Esophagus muscularis mucosa (tissue), 4 donors: ENCODE results near the gene ITPR2. TPM values are rescaled to one million over a fixed set of nuclear protein-coding genes. Genes with fewer than 3 reads are reported as not detected.

Experiments
- DNase-seq: peaks from one replicate; pipeline ENCODE4 v3.0.0-alpha.2; 2017; ENCODE audit errors: extremely low spot score
- H3K27ac ChIP-seq, 4 donors: fragments of 200-600 bp; sonication (generic); replicated peaks in 1 of 4; 1 replicate in 3 of 4; 2 replicates in 1 of 4; pipeline ENCODE4 v1.5.1; 2016 to 2019; ENCODE audit warnings: mild to moderate bottlenecking in 1 of 4
- H3K27me3 ChIP-seq, 4 donors: fragments of 200-600 bp; sonication (generic); one replicate each; pipeline versions ENCODE4 v1.5.1 to v1.6.0; 2016 to 2019
- H3K36me3 ChIP-seq, 4 donors: fragments of 200-600 bp; sonication (generic); one replicate each; pipeline ENCODE4 v1.5.1; 2016 to 2019
- H3K4me1 ChIP-seq, 4 donors: fragments of 200-600 bp; sonication (generic); one replicate each; pipeline ENCODE4 v1.5.1; 2016 to 2019
- H3K4me3 ChIP-seq, 4 donors: fragments of 200-600 bp; sonication (generic); 1 replicate in 2 of 4; 2 replicates in 2 of 4; pipeline ENCODE4 v1.5.1; 2016 to 2019; ENCODE audit warnings: mild to moderate bottlenecking in 4 of 4, moderate library complexity in 1 of 4
- H3K9me3 ChIP-seq, 4 donors: fragments of 200-600 bp; sonication (generic); 1 replicate in 3 of 4; 2 replicates in 1 of 4; pipeline ENCODE4 v1.5.1; 2016 to 2019
- EP300 ChIP-seq: sonication (generic); formaldehyde crosslinking; IDR thresholded peaks from one replicate; pipeline ENCODE4 v1.6.1; 2017; ENCODE audit warnings: antibody characterized with exemption
- POLR2A ChIP-seq: fragments of 450-650 bp; IDR thresholded peaks from one replicate; pipeline ENCODE4 v1.6.1; 2017; ENCODE audit warnings: antibody characterized with exemption, moderate library complexity, mild to moderate bottlenecking, low read depth
- POLR2AphosphoS5 ChIP-seq, 2 donors: sonication (generic); formaldehyde crosslinking; IDR thresholded peaks; one replicate each; pipeline ENCODE4 v1.6.1; 2017; ENCODE audit warnings: antibody characterized with exemption in 2 of 2
- WGBS: methylation state at CpG from one replicate; pipeline ENCODE4 v1.1.5; 2018; 5-methylcytosine and 5-hydroxymethylcytosine counted together
- intact Hi-C: fragments of 100-400 bp; cut with DNase I; formaldehyde crosslinking; loops from one replicate; pipeline ENCODE4 v1.15.1; 2023
- total RNA-seq, 4 donors: library from RNA; depleted of rRNA; stranded (reverse); fragments of >200 nt; gene quantifications; one replicate each; pipeline versions ENCODE4 v1.1.0 to v1.2.1, GENCODE V29; 2016
- TF ChIP-seq, protein P1 (sequence below), 3 experiments: fragments of 200-600 bp in 2 of 3; fragments of 450-650 bp in 1 of 3; sonication (generic) in 2 of 3; IDR thresholded peaks; one replicate each; pipeline ENCODE4 v1.5.1; 2017 to 2019; ENCODE audit warnings: antibody characterized with exemption in 3 of 3, mild to moderate bottlenecking in 2 of 3, moderate library complexity in 1 of 3

ITPR2 gene
- total RNA-seq, 4 donors from 2014 or later = 23.7 to 26.6 (median 25.4) TPM

DNA sequence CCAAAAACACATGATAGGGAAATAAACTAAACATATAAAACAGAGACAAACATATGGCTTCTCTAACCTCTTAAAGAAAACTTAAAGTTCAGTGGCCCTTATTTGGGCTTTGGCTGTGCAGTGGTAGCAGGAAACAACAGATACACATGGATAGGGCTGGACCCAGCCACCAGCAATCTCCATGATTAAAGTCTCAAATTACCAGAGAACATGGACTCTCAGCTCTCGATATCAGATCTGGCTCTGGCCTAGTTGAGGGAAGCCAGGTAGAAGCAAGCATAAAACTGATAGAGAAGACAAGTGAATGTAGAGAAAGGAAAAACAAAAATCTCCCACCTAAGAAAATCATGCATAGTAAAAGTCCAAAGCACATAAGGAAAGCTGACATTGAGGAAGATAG, 164.8 kb downstream of the ITPR2 start:
- Histone ChIP-seq H3K27me3 (no peaks in the 10 kb centered on the region), H3K27ac (no peak overlapping the region), H3K4me1 (no peaks in the 10 kb centered on the region), H3K9me3 (no peaks in the 10 kb centered on the region), H3K4me3 (no peak overlapping the region), H3K36me3 (peaks cover 0 to 8% (median 3%) of the 10 kb centered on the region in 4 donors)
- intact Hi-C loops = no loop called here
- DNase-seq = no peak
- 100% methylated on average over 1 of the region's 1 CpG for WGBS
- TF ChIP-seq, protein P1, sequence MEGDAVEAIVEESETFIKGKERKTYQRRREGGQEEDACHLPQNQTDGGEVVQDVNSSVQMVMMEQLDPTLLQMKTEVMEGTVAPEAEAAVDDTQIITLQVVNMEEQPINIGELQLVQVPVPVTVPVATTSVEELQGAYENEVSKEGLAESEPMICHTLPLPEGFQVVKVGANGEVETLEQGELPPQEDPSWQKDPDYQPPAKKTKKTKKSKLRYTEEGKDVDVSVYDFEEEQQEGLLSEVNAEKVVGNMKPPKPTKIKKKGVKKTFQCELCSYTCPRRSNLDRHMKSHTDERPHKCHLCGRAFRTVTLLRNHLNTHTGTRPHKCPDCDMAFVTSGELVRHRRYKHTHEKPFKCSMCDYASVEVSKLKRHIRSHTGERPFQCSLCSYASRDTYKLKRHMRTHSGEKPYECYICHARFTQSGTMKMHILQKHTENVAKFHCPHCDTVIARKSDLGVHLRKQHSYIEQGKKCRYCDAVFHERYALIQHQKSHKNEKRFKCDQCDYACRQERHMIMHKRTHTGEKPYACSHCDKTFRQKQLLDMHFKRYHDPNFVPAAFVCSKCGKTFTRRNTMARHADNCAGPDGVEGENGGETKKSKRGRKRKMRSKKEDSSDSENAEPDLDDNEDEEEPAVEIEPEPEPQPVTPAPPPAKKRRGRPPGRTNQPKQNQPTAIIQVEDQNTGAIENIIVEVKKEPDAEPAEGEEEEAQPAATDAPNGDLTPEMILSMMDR (IDR thresholded peaks at IDR 0.05) = no peak
- no peak for TF ChIP-seq POLR2AphosphoS5 (IDR thresholded peaks at IDR 0.05)
- TF ChIP-seq EP300 = no peak
- no peak for TF ChIP-seq POLR2A

DNA sequence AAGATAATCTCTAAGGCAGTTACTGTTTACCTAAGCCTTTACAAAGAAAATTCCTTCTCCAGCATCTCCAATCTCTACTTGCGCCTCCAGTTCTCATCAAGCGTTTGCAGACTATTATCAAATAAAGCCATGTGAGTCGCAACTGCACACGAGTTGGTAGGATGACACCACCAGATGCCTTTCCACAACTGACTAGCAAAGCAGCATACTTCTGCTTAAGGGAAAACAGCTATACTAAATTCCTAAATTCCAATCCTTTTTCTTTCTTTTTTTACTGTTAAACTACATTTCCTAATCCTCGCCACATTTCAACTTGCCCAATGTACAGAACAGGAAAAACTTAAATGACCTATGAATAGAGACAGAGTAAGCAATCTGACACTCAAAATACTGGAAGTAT, 166.7 kb downstream of the ITPR2 start:
- H3K4me1 ChIP-seq = no peaks in the 10 kb centered on the region
- 93% methylated on average over 5 of the region's 5 CpGs for WGBS
- H3K27ac ChIP-seq = no peak overlapping the region
- H3K27me3 ChIP-seq = no peaks in the 10 kb centered on the region
- no peaks in the 10 kb centered on the region for H3K9me3 ChIP-seq
- H3K4me3 ChIP-seq = no peak overlapping the region
- intact Hi-C loops = no loop called here
- peaks cover 0 to 15% (median 7%) of the 10 kb centered on the region in 4 donors for H3K36me3 ChIP-seq
- TF ChIP-seq EP300 (no peak), POLR2AphosphoS5 (IDR thresholded peaks at IDR 0.05) (no peak), POLR2A (no peak)
- TF ChIP-seq, protein P1 (IDR thresholded peaks at IDR 0.05) = no peak
- DNase-seq = no peak

DNA sequence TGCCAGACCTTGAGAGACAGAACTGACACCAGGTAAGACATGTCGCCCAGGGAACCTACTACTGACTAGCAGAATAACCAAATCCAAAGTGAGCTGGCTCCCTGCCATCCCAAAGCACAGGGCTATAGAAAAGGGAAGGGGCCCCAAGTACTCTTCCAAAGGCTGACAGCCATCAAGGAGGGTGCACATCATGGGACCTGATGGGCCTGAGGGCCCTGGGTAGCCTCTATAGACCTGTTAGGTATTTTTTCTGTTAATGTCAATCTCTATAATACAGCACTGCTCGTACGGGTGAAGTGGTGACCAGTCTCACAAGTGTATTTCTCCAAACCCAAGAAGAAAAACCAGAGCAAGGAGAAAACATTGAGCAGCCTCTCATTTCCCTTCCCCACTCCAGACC, 171.6 kb downstream of the ITPR2 start:
- Histone ChIP-seq H3K4me3 (no peak overlapping the region), H3K27ac (no peak overlapping the region), H3K9me3 (no peaks in the 10 kb centered on the region), H3K36me3 (peaks cover 0 to 35% (median 19%) of the 10 kb centered on the region in 4 donors), H3K4me1 (peaks cover 0 to 11% (median 5%) of the 10 kb centered on the region in 4 donors), H3K27me3 (no peaks in the 10 kb centered on the region)
- no peak for DNase-seq
- TF ChIP-seq POLR2AphosphoS5 (IDR thresholded peaks at IDR 0.05) = no peak
- no peak for TF ChIP-seq POLR2A
- no peak for TF ChIP-seq EP300
- 92% methylated on average over 2 of the region's 3 CpGs for WGBS
- intact Hi-C loops = no loop called here

DNA sequence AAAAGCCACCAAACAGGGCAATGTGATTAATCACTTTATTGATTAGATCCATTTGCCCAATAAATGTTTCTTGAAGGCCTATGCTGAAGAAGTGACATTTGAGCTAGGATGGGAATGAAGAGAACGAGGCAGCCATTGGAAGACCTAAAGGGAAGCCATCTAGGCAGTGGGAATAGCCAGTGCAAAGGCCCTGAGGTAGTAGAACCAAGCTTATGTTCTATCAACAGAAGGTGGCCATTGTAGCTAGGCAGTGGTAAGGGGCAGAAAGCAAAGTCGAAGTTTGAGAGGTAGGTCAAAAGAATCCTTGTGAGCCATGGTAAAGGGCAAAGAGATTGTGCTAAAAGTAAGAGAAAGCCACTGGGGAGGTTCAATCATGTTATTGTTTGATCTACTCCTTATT, 173.1 kb downstream of the ITPR2 start:
- H3K27me3 ChIP-seq = no peaks in the 10 kb centered on the region
- peaks cover 0 to 11% (median 5%) of the 10 kb centered on the region in 4 donors for H3K4me1 ChIP-seq
- H3K9me3 ChIP-seq = no peaks in the 10 kb centered on the region
- intact Hi-C loops = loop anchor here (10.0 kb wide), 1 partner anchor 225 kb away; no protein-coding TSS in a partner anchor
- H3K4me3 ChIP-seq = no peak overlapping the region
- no peak for DNase-seq
- H3K36me3 ChIP-seq = peaks cover 0 to 46% (median 25%) of the 10 kb centered on the region in 4 donors
- TF ChIP-seq POLR2A (no peak), EP300 (no peak), POLR2AphosphoS5 (IDR thresholded peaks at IDR 0.05) (no peak)
- TF ChIP-seq, protein P1 (IDR thresholded peaks at IDR 0.05) = no peak
- WGBS = 70% methylated on average over 2 of the region's 2 CpGs
- H3K27ac ChIP-seq = no peak overlapping the region

DNA sequence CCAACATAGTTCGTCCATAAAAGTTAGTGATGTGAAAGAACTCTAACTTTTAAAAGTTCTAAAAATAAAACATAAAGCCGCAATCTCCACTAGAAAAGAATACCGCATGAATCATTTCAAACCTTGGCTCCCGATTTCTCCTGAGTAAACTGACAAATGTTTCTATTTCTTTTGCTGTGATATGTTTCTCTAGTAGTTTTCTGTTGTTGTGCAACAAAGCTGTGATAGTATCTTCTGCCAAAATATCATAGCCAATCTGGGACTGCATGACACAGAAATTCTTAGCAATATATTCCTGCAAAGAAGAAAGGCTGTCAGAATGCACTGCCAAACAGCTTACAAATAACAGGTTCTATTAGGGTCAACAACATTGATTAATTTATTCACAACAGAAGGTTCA, 174.0 kb downstream of the ITPR2 start:
- intact Hi-C loops = loop anchor here (10.0 kb wide), 1 partner anchor 224 kb away; no protein-coding TSS in a partner anchor
- Histone ChIP-seq H3K4me3 (no peak overlapping the region), H3K9me3 (no peaks in the 10 kb centered on the region), H3K36me3 (peaks cover 0 to 53% (median 31%) of the 10 kb centered on the region in 4 donors), H3K4me1 (peaks cover 0 to 11% (median 5%) of the 10 kb centered on the region in 4 donors), H3K27me3 (no peaks in the 10 kb centered on the region), H3K27ac (no peak overlapping the region)
- 55% methylated on average over 4 of the region's 4 CpGs for WGBS
- no peak for TF ChIP-seq POLR2AphosphoS5 (IDR thresholded peaks at IDR 0.05)
- TF ChIP-seq, protein P1 (IDR thresholded peaks at IDR 0.05) = no peak
- TF ChIP-seq POLR2A = no peak
- no peak for TF ChIP-seq EP300
- no peak for DNase-seq
